ENCODE results near the gene DAPK2. TPM values are rescaled to one million over a fixed set of nuclear protein-coding genes. Genes with fewer than 3 reads are reported as not detected.

Gene DAPK2
- total and polyA plus RNA-seq, 2 of the 4 experiments (the other 2 are of a cell fraction) = 0.34 to 0.36 TPM

DNA sequence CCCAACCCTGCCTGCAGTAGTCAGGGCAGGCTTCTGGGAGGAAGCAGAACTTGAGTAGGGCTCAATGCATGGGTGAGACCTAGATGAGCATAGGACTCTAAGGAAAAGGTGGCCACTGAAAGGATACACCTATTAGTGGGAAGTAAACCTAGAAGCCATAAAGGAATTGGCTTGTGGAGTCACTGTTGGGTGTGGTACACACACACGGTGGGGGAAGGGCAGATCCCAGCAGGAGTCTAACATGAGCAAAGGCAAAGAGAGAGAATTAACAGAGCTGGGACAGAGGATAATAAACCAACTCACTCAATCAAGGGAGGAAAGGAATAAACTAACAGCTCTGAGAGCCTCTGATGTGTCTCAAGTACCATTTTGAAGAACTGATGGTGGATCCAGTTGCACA lies 23.1 kb downstream of the DAPK2 start:
- Histone ChIP-seq H3K23ac (ENCODE audit: low read depth, low read length) (no peak overlapping the region), H2BK120ac (ENCODE audit: low read depth, low read length) (no peak overlapping the region), H3K9ac (ENCODE audit: low read depth, low read length) (no peak overlapping the region), H3K36me3 (ENCODE audit: control insufficient read depth, insufficient read depth, low read length) (no peaks in the 10 kb centered on the region), H3K9me3 (ENCODE audit: control insufficient read depth, insufficient read depth, low read length) (peaks cover 6% of the 10 kb centered on the region; the same call in 1 of the 2 replicates), H3K4ac (ENCODE audit: low read depth, low read length) (no peak overlapping the region), H2BK5ac (ENCODE audit: low read depth, low read length, poor library complexity, severe bottlenecking) (no peak overlapping the region), H3K4me1 (ENCODE audit: control insufficient read depth, insufficient read depth, low read length) (peaks cover 3% of the 10 kb centered on the region; the same call in 1 of the 2 replicates), H4K8ac (ENCODE audit: low read depth in 2 of 2, low read length in 2 of 2) (no peak overlapping the region), H4K91ac (ENCODE audit: insufficient read depth, low read depth, low read length) (no peak overlapping the region), H2BK15ac (ENCODE audit: low read depth, low read length) (no peak overlapping the region), H2AK9ac (replicated peaks; ENCODE audit: low read depth, low read length, poor library complexity) (no peak overlapping the region), H3K4me2 (ENCODE audit: low read depth, low read length) (no peak overlapping the region), H2AFZ (replicated peaks; ENCODE audit: low read length, poor library complexity) (no peak overlapping the region), H3K79me1 (ENCODE audit: low read depth in 1 of 2, low read length in 2 of 2) (no peaks in the 10 kb centered on the region), H2BK20ac (ENCODE audit: low read depth, low read length) (no peak overlapping the region), H3K4me3 (ENCODE audit: insufficient read depth, low read depth, low read length) (no peak overlapping the region), H4K20me1 (ENCODE audit: insufficient read depth, low read length) (no peaks in the 10 kb centered on the region), H4K5ac (ENCODE audit: low read depth, low read length) (no peak overlapping the region), H3K27ac (ENCODE audit: insufficient read depth, low read length) (no peak overlapping the region), H2AK5ac (ENCODE audit: low read depth, low read length) (no peak overlapping the region), H3K9me1 (ENCODE audit: insufficient read depth, low read length) (no peaks in the 10 kb centered on the region), H3K18ac (ENCODE audit: low read depth, low read length) (no peak overlapping the region), H3K56ac (ENCODE audit: extremely low read depth, insufficient read depth, low read length) (no peak overlapping the region), H3K14ac (replicated peaks; ENCODE audit: low read depth, low read length) (no peak overlapping the region), H3K27me3 (ENCODE audit: control insufficient read depth, insufficient read depth, low read length) (peaks cover 18% of the 10 kb centered on the region)
- ChIA-PET CTCF (no interaction called here), POLR2A (ENCODE audit: unreplicated experiment) (no interaction called here)
- no CpG with 5 or more reads among the region's 1 CpG for WGBS, 2 experiments (ENCODE audit: extremely low coverage in 2 of 2, insufficient read length in 1 of 2)
- dilution Hi-C loops (cut with HindIII; ENCODE audit: low sequenced_read_pairs, unreplicated experiment) = no loop called here
- no peak for DNase-seq
- BruUV-seq (replicated peaks) = no TSS peak
- intact Hi-C loops (cut with micrococcal nuclease) = no loop called here
- in situ Hi-C loops (cut with MboI; ENCODE audit: low sequenced_read_pairs) = no loop called here
- no peak for ATAC-seq (ENCODE audit: low read depth)
- no peak for TF ChIP-seq FOS (IDR thresholded peaks at IDR 0.05; ENCODE audit: low read depth, low read length)
- TF ChIP-seq, protein P1, sequence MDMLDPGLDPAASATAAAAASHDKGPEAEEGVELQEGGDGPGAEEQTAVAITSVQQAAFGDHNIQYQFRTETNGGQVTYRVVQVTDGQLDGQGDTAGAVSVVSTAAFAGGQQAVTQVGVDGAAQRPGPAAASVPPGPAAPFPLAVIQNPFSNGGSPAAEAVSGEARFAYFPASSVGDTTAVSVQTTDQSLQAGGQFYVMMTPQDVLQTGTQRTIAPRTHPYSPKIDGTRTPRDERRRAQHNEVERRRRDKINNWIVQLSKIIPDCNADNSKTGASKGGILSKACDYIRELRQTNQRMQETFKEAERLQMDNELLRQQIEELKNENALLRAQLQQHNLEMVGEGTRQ (IDR thresholded peaks at IDR 0.05; ENCODE audit: low read depth, low read length) = no peak
- TF ChIP-seq, protein P2, sequence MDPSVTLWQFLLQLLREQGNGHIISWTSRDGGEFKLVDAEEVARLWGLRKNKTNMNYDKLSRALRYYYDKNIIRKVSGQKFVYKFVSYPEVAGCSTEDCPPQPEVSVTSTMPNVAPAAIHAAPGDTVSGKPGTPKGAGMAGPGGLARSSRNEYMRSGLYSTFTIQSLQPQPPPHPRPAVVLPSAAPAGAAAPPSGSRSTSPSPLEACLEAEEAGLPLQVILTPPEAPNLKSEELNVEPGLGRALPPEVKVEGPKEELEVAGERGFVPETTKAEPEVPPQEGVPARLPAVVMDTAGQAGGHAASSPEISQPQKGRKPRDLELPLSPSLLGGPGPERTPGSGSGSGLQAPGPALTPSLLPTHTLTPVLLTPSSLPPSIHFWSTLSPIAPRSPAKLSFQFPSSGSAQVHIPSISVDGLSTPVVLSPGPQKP (IDR thresholded peaks at IDR 0.05; ENCODE audit: borderline replicate concordance, low read depth, low read length) = no peak
- TF ChIP-seq, protein P3, sequence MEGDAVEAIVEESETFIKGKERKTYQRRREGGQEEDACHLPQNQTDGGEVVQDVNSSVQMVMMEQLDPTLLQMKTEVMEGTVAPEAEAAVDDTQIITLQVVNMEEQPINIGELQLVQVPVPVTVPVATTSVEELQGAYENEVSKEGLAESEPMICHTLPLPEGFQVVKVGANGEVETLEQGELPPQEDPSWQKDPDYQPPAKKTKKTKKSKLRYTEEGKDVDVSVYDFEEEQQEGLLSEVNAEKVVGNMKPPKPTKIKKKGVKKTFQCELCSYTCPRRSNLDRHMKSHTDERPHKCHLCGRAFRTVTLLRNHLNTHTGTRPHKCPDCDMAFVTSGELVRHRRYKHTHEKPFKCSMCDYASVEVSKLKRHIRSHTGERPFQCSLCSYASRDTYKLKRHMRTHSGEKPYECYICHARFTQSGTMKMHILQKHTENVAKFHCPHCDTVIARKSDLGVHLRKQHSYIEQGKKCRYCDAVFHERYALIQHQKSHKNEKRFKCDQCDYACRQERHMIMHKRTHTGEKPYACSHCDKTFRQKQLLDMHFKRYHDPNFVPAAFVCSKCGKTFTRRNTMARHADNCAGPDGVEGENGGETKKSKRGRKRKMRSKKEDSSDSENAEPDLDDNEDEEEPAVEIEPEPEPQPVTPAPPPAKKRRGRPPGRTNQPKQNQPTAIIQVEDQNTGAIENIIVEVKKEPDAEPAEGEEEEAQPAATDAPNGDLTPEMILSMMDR (conservative IDR thresholded peaks at IDR 0.05; ENCODE audit: low read depth, low read length) = no peak
- no peak for TF ChIP-seq RAD21 (IDR thresholded peaks at IDR 0.05; ENCODE audit: low read length)
- TF ChIP-seq MAFK (IDR thresholded peaks at IDR 0.05; ENCODE audit: low read depth, low read length) = no peak
- no peak for TF ChIP-seq BHLHE40 (IDR thresholded peaks at IDR 0.05; ENCODE audit: low read depth, low read length)
- TF ChIP-seq MAZ (IDR thresholded peaks at IDR 0.05; ENCODE audit: borderline replicate concordance, low read depth, low read length) = no peak
- no peak for TF ChIP-seq CEBPB (IDR thresholded peaks at IDR 0.05; ENCODE audit: low read depth, low read length)
- no peak for TF ChIP-seq NFE2L2 (IDR thresholded peaks at IDR 0.05; ENCODE audit: low read depth, low read length)
- no peak for TF ChIP-seq MXI1 (IDR thresholded peaks at IDR 0.05; ENCODE audit: borderline replicate concordance, low read depth, low read length)
- no peak for TF ChIP-seq CHD1 (IDR thresholded peaks at IDR 0.05; ENCODE audit: low read depth, low read length)
- TF ChIP-seq POLR2A (IDR thresholded peaks at IDR 0.05; ENCODE audit: low read depth, low read length) = no peak
- TF ChIP-seq RFX5 (IDR thresholded peaks at IDR 0.05; ENCODE audit: low read depth, low read length) = no peak
